OCI-LY3 (cell line): ENCODE measurements around the gene DYNC1H1.

Experiments
- H2AFZ ChIP-seq: fragments of 200-600, 300-600 bp; shearing (Covaris generic); 2 replicates; pipeline ENCODE4 v1.6.0; 2014; ENCODE audit warnings: antibody characterized with exemption, low read depth, low read length
- H3K27ac ChIP-seq: fragments of 200-600, 300-600 bp; sonication (generic); 2 replicates; pipeline ENCODE4 v1.5.1; 2014; ENCODE audit warnings: mild to moderate bottlenecking, low read length, moderate library complexity, mixed read lengths
- H3K27me3 ChIP-seq: fragments of 200-600, 300-600 bp; sonication (generic); 2 replicates; pipeline ENCODE4 v1.6.1; 2014; ENCODE audit warnings: low read depth, low read length, mixed read lengths
- H3K36me3 ChIP-seq: fragments of 200-600, 300-600 bp; sonication (generic); replicated peaks from 2 replicates; pipeline ENCODE3; 2014; ENCODE audit warnings: low read depth, low read length, mixed read lengths
- H3K4me1 ChIP-seq: fragments of 300-600, 200-600 bp; sonication (generic); 2 replicates; pipeline ENCODE4 v1.6.1; 2014; ENCODE audit warnings: low read length, mixed read lengths
- H3K4me2 ChIP-seq: fragments of 200-600, 300-600 bp; sonication (generic); 2 replicates; pipeline ENCODE4 v1.6.1; 2014; ENCODE audit warnings: low read length, mixed read lengths
- H3K4me3 ChIP-seq: fragments of 300-600, 200-600 bp; sonication (generic); 2 replicates; pipeline ENCODE4 v1.5.1; 2014; ENCODE audit warnings: antibody characterized with exemption, mild to moderate bottlenecking, low read length, moderate library complexity
- H3K79me2 ChIP-seq: fragments of 300-600, 200-600 bp; shearing (Covaris generic); 2 replicates; pipeline ENCODE4 v1.6.1; 2014; ENCODE audit warnings: mild to moderate bottlenecking, low read length, mixed read lengths
- H3K9ac ChIP-seq: fragments of 300-600, 200-600 bp; shearing (Covaris generic); 2 replicates; pipeline ENCODE4 v1.6.0; 2014; ENCODE audit warnings: mild to moderate bottlenecking, low read length, moderate library complexity
- H3K9me3 ChIP-seq: fragments of 200-600, 300-600 bp; shearing (Covaris generic); 2 replicates; pipeline ENCODE4 v1.6.1; 2014; ENCODE audit warnings: low read length, mixed read lengths; ENCODE audit not compliant: insufficient read depth
- H4K20me1 ChIP-seq: fragments of 200-600, 300-600 bp; sonication (generic); 2 replicates; pipeline ENCODE4 v1.6.1; 2016; ENCODE audit warnings: low read length, mixed read lengths; ENCODE audit not compliant: insufficient read depth
- EZH2phosphoT487 ChIP-seq: fragments of 200-600 bp; shearing (Covaris generic); IDR thresholded peaks from 2 replicates; pipeline ENCODE4 v1.6.1; 2018; ENCODE audit warnings: antibody characterized with exemption, mixed run types, low read depth
- TF ChIP-seq, protein P1 (sequence below): fragments of 200-600, 300-600 bp; sonication (generic); IDR thresholded peaks from 2 replicates; pipeline ENCODE4 v1.5.1; 2014; ENCODE audit warnings: antibody characterized with exemption, low read length, low read depth

Gene DYNC1H1

DNA sequence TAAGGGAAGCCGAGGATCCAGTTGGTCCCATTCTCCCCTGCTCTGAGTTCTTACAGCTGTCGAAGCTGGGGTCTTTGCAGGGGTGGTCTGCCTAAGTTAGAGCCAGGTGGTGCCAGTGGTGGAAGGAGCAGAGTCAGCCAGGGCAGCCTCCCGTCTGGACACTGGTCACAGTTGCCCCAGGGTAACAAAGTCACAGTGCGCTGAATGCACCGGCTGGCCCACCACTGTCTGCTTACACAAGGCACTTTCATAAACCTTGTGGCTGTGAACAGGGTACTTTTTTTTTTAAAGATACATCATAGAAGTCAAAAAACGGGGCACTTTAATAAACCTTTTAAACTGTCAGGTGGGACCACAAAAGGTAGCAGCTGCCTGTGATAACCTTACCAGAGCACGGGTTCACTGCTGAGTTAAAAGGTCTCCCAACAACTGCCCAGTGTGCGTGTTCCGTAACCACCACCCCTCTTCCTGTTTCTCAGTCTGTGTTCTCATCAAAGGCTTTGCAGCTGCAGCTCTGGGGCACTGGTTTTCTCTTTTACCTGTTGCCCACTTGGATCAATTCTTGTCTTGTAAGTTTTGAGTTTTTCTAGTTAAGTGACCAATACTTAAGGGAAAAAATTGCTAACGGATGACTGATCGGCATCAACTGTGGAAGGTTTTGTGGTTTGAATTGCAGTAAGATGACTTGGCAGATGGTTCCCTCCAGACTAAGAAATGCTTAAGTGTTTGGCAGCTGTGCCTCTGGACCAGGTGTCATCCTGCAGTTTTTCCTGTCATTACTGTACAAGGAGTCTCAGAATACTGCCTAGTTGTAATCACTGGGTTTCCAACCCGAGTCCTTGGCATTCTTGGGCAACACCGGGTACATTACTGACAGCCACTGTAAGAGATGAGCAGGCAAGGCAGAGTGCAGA lies 55.9 kb downstream of the DYNC1H1 start:
- no peak overlapping the region for H3K9ac ChIP-seq
- H3K9me3 ChIP-seq = no peaks in the 10 kb centered on the region
- no peak for TF ChIP-seq EZH2phosphoT487
- TF ChIP-seq, protein P1, sequence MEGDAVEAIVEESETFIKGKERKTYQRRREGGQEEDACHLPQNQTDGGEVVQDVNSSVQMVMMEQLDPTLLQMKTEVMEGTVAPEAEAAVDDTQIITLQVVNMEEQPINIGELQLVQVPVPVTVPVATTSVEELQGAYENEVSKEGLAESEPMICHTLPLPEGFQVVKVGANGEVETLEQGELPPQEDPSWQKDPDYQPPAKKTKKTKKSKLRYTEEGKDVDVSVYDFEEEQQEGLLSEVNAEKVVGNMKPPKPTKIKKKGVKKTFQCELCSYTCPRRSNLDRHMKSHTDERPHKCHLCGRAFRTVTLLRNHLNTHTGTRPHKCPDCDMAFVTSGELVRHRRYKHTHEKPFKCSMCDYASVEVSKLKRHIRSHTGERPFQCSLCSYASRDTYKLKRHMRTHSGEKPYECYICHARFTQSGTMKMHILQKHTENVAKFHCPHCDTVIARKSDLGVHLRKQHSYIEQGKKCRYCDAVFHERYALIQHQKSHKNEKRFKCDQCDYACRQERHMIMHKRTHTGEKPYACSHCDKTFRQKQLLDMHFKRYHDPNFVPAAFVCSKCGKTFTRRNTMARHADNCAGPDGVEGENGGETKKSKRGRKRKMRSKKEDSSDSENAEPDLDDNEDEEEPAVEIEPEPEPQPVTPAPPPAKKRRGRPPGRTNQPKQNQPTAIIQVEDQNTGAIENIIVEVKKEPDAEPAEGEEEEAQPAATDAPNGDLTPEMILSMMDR = no peak
- H3K36me3 ChIP-seq = peaks cover 67% of the 10 kb centered on the region
- H2AFZ ChIP-seq = no peak overlapping the region
- no peaks in the 10 kb centered on the region for H3K4me1 ChIP-seq
- H3K4me2 ChIP-seq = no peak overlapping the region
- no peaks in the 10 kb centered on the region for H4K20me1 ChIP-seq
- H3K4me3 ChIP-seq = no peak overlapping the region
- no peaks in the 10 kb centered on the region for H3K79me2 ChIP-seq
- no peaks in the 10 kb centered on the region for H3K27me3 ChIP-seq
- H3K27ac ChIP-seq = no peak overlapping the region

DNA sequence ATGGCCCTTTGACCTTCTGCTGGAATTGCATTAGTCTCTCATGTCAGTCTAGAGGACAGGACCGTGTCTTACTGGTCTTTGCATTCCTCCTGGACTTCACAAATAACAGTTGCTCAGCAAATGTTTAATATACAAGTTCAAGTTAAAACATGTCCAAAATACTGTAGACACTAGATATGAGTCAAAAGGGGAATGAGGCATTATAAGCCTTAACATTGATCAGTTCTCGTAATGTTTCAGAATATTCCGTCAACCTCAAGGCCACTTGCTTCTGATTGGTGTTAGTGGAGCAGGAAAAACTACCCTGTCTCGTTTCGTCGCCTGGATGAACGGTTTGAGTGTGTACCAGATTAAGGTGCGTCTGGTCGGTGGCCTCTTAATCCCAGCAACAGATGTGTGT lies 62.6 kb downstream of the DYNC1H1 start:
- Histone ChIP-seq H3K9ac (no peak overlapping the region), H3K9me3 (no peaks in the 10 kb centered on the region), H4K20me1 (no peaks in the 10 kb centered on the region), H3K4me2 (no peak overlapping the region), H3K4me1 (no peaks in the 10 kb centered on the region), H3K27me3 (no peaks in the 10 kb centered on the region), H2AFZ (no peak overlapping the region), H3K79me2 (no peaks in the 10 kb centered on the region), H3K4me3 (no peak overlapping the region), H3K27ac (no peak overlapping the region), H3K36me3 (peaks cover 52% of the 10 kb centered on the region)
- TF ChIP-seq, protein P1 = no peak
- no peak for TF ChIP-seq EZH2phosphoT487

DNA sequence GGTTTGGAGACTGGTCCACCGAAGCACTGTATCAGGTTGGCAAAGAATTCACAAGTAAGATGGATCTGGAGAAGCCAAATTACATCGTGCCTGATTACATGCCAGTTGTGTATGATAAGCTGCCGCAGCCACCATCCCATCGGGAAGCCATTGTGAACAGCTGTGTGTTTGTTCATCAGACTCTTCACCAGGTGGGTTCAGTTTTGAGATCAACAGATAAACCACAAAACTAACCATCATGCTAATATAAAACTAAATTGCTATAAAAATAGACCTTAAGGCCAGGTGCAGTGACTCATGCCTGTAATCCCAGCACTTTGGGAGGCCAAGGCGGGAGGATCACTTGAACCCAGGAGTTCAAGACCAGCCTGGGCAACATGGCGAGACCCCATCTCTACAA lies 63.6 kb downstream of the DYNC1H1 start:
- Histone ChIP-seq H3K79me2 (no peaks in the 10 kb centered on the region), H3K9ac (no peak overlapping the region), H2AFZ (no peak overlapping the region), H3K36me3 (peaks cover 55% of the 10 kb centered on the region), H3K27me3 (no peaks in the 10 kb centered on the region), H3K4me1 (no peaks in the 10 kb centered on the region), H3K4me3 (no peak overlapping the region), H4K20me1 (no peaks in the 10 kb centered on the region), H3K4me2 (no peak overlapping the region), H3K27ac (no peak overlapping the region), H3K9me3 (no peaks in the 10 kb centered on the region)
- TF ChIP-seq EZH2phosphoT487 = no peak
- TF ChIP-seq, protein P1 = no peak

DNA sequence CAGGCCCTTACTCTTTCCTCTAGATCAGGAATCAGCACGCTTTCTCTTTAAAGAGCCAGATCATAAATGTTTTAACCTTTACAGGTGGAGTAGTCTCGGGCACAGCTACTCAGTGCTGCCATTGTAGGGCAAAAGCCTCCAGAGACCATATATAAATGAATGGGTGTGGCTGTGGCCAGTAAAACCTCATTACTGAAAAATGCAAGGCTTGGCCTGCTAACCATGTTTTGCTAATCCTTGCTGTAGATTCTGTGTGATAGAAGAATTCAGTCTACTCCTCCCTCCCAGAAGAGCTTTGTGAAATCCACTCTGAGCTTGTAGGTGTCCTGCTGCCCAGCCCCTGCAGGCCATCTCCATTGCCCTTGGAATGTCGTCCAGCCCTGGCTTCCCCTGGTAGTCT lies 64.4 kb downstream of the DYNC1H1 start:
- Histone ChIP-seq H3K36me3 (peaks cover 60% of the 10 kb centered on the region), H4K20me1 (no peaks in the 10 kb centered on the region), H3K27me3 (no peaks in the 10 kb centered on the region), H3K4me1 (no peaks in the 10 kb centered on the region), H3K79me2 (no peaks in the 10 kb centered on the region), H3K27ac (no peak overlapping the region), H3K9me3 (no peaks in the 10 kb centered on the region), H3K4me3 (no peak overlapping the region), H2AFZ (no peak overlapping the region), H3K9ac (no peak overlapping the region), H3K4me2 (no peak overlapping the region)
- TF ChIP-seq, protein P1 = no peak
- TF ChIP-seq EZH2phosphoT487 = no peak
